Stimulated activated CD4-positive, alpha-beta T cell treated with anti-CD3 and anti-CD28 coated beads, Interleukin-15, amount 100 ng/mL, for 48 hours (primary cell): ENCODE measurements around the gene SEL1L2.

Source experiments
- DNase-seq, 2 donors: peaks; one replicate each; pipeline ENCODE4 v3.0.0-alpha.2; 2020; ENCODE audit warnings: low read depth in 2 of 2

Gene SEL1L2

GRCh38 chr20:13929836-13930235 lies 60.6 kb downstream of the SEL1L2 start:
- no peak for DNase-seq

- no peak for DNase-seq
Observed at GRCh38 chr20:13928901-13929300, 61.5 kb downstream of the SEL1L2 start.

- no peak for DNase-seq
Observed at GRCh38 chr20:13927171-13927570, 63.2 kb downstream of the SEL1L2 start.

- DNase-seq: no peak
Observed at GRCh38 chr20:13922241-13922640, 68.2 kb downstream of the SEL1L2 start.

- DNase-seq: no peak
Observed at GRCh38 chr20:13915284-13915683, 75.1 kb downstream of the SEL1L2 start.

- no peak for DNase-seq
Observed at GRCh38 chr20:13913572-13913971, 76.8 kb downstream of the SEL1L2 start.

GRCh38 chr20:13913131-13913530 lies 77.3 kb downstream of the SEL1L2 start:
- DNase-seq: no peak

- DNase-seq: no peak
Observed at GRCh38 chr20:13910492-13910891, 79.9 kb downstream of the SEL1L2 start.

GRCh38 chr20:13909067-13909466 lies 81.3 kb downstream of the SEL1L2 start:
- DNase-seq: no peak

- no peak for DNase-seq
Observed at GRCh38 chr20:13904766-13905165, 85.6 kb downstream of the SEL1L2 start.

- DNase-seq: no peak
Observed at GRCh38 chr20:13900496-13900895, 89.9 kb downstream of the SEL1L2 start.

- DNase-seq: no peak
Observed at GRCh38 chr20:13898012-13898612, 92.3 kb downstream of the SEL1L2 start.

GRCh38 chr20:13891575-13891974 lies 98.8 kb downstream of the SEL1L2 start:
- DNase-seq: no peak

GRCh38 chr20:13884803-13885202 lies 105.6 kb downstream of the SEL1L2 start:
- DNase-seq: no peak

GRCh38 chr20:13883425-13883824 lies 107.0 kb downstream of the SEL1L2 start:
- no peak for DNase-seq

- no peak for DNase-seq
Observed at GRCh38 chr20:13878566-13878965, 111.8 kb downstream of the SEL1L2 start.

- no peak for DNase-seq
Observed at GRCh38 chr20:13877793-13878192, 112.6 kb downstream of the SEL1L2 start.

- DNase-seq: no peak
Observed at GRCh38 chr20:13875265-13875811, 115.1 kb downstream of the SEL1L2 start.

GRCh38 chr20:13874394-13875157 lies 115.8 kb downstream of the SEL1L2 start:
- no peak for DNase-seq

- DNase-seq: no peak
Observed at GRCh38 chr20:13873831-13874230, 116.6 kb downstream of the SEL1L2 start.

- DNase-seq: no peak
Observed at GRCh38 chr20:13870170-13870748, 120.2 kb downstream of the SEL1L2 start.

- no peak for DNase-seq
Observed at GRCh38 chr20:13868331-13868730, 122.1 kb downstream of the SEL1L2 start.

- DNase-seq: no peak
Observed at GRCh38 chr20:13865791-13866351, 124.5 kb downstream of the SEL1L2 start.
